CD1c-positive myeloid dendritic cell (primary cell): ENCODE results near the gene HOXB9.

Experiments
- DNase-seq: peaks from one replicate; pipeline ENCODE4 v3.0.0-alpha.2; 2016; ENCODE audit errors: extremely low spot score

The HOXB9 gene

DNA sequence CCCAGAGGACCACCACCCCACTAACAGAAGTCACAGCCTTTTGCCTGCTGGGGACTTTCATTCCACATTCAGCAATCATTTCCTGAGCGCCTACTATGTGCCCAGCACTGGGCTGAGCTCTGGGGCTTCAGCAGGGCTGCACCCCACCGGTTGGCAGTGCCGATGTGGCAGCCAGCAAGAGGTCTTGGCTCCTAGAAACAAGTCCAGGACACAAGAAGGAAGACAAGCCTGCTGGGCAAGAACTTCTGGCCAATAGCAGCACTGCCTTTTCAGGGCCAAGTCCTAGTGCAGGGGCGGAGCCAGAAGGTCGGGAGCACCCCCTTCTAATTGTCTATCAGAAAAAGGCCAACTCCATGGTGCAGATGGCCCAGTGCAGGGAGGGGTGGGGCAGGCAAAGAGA is 13.0 kb upstream of the HOXB9 start:
- no peak for DNase-seq

- DNase-seq, result no peak
These were observed 11.4 kb upstream of the HOXB9 start for GRCh38 chr17:48637323-48638260.

- DNase-seq, result peak; percentile 66
These were observed 10.2 kb upstream of the HOXB9 start for GRCh38 chr17:48636177-48637018.

DNA sequence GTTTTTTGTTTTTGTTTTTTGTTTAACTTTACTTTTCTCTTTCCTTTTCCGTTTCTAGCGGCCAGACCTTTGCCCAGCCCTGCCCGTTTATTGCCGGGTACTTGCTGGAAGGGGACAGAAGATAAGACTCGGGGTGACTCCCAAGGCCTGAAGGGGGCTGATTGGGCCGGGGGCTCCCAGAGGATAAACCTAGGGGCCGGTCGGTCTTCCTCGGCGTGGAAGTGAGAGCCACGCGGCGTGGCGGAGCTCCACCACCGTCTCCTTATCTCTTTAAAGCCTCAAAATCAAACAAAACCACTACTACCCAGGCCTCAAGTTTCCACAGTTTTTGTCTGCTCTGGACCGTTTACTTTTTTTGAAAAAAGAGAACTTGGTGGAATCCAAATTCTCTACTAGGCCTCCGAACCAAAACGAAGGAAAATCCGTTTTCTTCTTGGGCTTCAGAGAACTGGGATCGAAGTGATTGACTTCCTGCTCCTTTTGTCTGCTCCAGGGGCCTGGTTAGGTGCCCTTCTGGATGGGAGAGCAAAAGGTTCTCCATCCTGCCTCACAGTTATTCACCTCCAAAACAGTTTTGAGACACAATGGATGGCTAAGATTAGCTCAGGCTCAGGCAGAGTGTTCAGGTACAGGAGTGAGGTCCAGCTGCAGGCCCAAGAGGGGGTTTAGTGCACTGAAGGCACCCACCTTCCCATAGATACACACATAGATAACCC is 8.5 kb upstream of the HOXB9 start:
- DNase-seq, result no peak

DNA sequence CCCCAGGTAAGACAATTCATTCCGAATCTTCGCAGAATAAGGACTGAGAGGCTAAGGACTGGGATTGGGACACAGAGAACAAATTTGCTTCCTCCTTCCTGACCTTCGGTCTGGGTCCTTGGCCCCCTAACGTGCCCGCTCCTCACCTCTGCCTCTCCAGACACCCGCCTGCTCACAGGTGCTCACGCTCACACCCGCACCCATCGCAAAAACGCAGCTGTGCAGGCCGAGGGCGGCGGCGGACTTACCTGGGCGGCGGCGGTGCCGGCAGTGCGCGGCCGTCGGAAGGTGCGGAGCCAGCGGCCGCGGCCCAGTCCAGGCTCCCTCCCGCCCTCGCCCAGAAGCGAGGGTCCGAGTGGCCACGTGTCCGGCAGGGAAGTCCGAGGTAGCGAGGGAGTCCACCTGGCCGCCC is 7.1 kb upstream of the HOXB9 start:
- DNase-seq, result no peak

- no peak for DNase-seq
These were observed 6.6 kb upstream of the HOXB9 start for GRCh38 chr17:48632579-48633265.

DNA sequence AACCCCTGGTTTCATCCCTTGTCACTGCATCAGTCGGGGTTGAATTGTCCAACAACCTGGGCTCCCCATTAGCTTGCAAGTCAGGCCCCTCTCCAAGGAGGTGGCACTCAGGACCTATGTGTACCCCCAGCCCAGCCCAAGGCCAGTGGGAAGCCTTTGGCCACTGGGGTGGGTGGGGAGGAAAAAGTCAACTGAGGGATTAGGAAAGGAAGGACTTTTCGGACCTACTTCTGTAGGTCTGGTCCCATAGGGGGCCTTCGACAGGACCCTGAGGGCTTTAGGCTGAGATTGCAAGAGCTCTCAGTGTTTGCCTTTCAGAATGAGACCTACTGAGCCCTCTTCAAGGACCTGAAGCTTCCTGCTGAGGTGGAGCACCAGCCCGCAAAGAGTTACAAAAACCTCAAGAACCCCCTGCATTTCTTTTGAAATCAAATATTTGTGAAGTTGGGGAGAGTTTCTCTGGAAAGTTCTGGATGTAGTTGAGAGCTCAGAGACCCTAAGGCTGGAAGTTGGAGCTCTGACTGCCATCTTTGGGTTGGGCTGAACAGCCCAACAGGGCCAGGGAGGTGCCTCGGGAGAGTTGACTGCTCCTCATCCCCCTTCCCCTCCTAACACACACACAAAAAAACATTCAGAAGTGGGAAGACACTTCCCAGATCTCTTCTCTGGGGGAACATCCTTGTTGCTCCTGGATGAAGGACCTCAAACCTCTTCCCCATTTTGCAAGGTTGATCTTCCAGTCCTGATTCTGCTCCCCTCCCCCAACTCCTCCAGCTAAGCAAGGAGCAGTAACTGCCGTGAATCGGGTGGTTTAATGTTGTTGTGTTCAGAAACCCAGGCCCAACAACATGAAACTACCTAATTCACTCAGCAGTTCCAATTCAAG is 5.8 kb upstream of the HOXB9 start:
- DNase-seq, result no peak

DNA sequence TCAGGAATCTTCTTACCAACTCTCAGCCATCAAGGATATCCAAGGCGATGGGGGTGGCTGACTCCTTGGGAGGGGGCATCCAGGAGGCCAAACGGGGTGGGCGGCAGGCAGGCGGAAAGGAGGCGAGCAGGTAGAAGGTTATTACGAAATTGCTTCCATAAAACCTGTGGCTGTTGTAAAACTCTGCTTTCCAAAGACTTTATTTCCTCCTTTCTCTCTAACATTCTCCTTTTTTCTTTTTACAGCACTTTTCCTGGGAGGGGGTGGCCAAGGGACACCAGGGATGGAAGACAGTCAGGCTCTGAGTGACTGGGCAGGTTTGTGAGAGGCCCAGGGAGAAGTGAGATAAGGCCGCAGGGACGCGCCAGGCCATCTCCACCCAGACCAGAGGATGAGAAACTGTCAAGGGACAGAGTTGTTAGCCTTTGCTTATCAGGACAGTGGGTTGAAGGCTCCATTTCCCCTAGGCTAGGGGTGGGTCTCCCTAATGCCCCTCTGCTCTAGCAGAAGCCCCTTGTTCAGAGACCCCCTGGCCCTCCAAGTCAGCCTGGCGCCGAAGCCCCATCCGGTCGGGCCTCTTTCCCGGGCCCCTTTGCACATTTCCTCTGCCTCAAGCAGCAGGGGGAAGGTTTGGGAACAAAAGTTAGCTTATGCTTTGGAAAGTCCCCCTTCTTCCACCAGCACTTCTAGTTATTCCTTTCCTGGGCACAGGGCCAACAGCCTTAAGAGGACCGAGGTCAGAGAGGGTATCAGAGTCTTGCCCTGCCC is 5.0 kb upstream of the HOXB9 start:
- no peak for DNase-seq

- no peak for DNase-seq
These were observed 4.1 kb upstream of the HOXB9 start for GRCh38 chr17:48630009-48630924.

- DNase-seq, result no peak
These were observed 3.2 kb upstream of the HOXB9 start for GRCh38 chr17:48629411-48629759.

GRCh38 chr17:48628649-48629410 is 2.7 kb upstream of the HOXB9 start:
- peak; percentile 34 for DNase-seq

- no peak for DNase-seq
These were observed 1.7 kb upstream of the HOXB9 start for GRCh38 chr17:48627623-48628521.

DNA sequence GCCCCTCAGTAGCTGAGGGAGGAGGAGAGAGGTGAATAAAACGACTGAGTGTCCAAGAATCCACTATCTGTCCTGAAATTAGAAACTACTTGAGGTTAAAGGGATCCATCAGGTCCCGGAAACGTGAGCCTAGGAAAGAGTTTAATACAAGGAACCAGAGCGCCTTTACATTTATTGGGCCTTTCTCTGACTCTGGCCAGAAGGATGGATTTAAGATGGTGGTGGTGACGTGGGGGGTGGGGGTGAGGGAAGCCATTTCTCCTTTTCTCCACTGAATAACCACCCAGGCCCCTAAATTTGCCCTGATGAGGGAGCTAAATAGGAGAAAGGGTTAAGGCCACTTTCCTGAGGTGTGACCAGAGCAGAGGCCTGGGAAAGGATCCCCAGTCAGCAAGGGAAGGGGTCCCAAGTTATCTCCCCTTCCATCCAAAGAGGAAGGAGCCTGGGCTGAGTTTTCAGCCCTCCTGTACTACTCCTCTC is 1.0 kb upstream of the HOXB9 start:
- no peak for DNase-seq

- peak; percentile 17 for DNase-seq
These were observed 488 bp downstream of the HOXB9 start for GRCh38 chr17:48625495-48626244.

- no peak for DNase-seq
These were observed 1.3 kb downstream of the HOXB9 start for GRCh38 chr17:48624544-48625494.
